ENCODE results near the gene ARHGEF12.

The ARHGEF12 gene

GRCh38 chr11:120521176-120521575, 185.0 kb downstream of the ARHGEF12 start:
- DNase-seq = no peak

- DNase-seq = no peak
Measured at GRCh38 chr11:120522021-120522420, 185.8 kb downstream of the ARHGEF12 start.

DNA sequence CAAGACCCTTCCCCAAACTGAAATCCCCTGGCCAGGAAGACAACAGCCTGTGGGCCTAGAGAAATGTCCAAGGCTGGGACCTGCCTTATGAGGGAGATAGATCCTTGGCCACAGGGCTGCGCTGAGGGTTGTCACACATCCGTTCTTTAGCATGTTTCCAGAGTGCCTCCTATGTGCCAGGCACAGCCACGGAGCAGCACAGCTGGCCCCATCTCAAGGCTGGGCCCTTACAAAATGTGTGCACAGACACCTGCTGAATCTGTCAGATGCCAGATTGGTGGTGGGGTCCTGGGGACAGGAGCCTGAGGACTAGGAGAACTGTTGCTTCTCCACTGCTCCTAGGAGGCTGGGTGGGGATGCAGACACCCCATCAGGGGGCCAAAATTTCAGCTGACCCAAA, 186.5 kb downstream of the ARHGEF12 start:
- DNase-seq = no peak

- peak; percentile 13 for DNase-seq
Measured at GRCh38 chr11:120523196-120523595, 187.0 kb downstream of the ARHGEF12 start.

DNA sequence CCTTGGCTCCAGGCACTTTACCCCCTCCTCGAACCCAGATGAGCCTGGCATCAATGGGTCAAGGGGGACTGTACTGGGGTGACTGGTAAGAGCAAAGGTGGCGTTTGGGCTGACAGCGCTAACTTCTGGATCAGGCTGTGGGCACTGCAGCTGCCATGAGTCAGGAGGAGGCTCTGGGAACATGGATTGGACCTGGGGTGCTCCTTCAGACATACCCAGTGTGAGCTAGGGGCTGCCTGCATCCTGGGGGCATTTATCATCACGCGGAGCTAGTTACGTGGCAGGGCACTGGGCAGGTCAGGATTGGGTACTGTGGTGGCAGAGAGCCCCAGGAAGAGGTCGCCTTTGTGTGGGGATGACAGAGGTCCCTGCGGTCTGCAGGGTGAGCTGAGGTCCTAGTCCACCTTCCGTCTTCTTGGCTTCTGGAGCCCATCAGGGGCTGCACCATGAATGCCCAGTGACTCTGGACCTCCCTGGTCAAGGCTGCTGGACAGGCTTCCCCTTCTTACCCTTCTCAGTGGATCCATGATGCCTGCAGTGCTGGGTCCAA, 188.4 kb downstream of the ARHGEF12 start:
- DNase-seq = no peak

DNA sequence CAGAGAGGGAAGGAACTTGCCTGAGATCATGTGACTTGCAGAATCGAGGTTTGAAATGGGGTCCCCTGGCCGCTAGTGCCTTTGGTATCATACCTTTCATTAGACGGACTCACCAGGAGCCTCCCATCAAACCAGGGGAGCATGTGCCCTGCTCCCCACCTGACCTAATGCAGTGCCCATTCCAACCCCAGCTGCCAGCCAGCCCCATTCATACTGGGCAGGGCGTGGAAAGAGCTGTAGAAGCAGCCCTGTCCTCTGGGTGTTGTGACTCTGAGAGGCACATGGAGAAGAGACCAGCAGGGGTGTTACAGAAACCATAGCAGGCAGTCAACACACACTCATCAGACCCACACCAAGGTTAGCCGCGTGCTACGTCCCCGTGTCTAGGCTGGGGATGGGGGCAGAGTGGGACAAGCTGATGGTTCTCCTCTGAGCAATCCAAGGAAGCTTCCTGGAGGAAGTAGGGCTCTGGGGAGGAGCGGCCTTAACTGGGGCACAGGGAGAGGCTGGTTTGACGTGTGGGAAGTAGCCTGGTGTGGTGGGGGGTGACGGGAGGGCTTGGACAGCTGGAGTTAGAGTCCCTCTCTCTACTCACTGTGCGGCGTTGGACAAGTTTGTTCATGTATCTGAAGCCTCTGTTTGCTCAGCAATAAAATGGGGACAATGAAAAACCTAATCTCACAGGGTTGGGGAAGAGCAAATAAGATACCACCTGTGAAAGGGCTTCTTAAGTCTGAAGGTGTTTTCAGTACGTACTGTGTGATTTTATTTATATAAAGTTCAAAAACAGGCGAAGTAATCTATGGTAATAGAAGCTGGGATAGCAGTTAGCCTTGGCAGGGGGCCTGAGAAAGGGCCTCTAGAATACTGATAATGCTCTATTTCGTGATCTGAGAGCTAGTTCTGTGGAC, 189.3 kb downstream of the ARHGEF12 start:
- no peak for DNase-seq

DNA sequence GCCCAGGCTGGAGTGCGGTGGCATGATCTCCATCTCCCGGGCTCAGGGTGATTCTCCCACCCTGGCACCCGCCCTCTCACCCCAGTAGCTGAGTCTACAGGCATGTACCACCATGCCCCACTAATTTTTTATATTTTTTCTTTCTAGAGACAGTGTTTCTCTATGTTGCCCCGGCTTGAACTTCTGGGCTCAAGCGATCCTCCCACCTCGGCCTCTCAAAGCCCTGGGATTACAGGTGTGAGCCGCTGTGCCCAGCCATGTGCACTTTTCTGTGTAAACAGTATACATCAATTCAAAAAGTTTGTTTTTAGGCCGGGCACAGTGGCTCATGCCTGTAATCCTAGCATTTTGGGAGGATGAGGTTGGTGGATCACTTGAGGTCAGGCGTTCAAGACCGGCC, 190.0 kb downstream of the ARHGEF12 start:
- DNase-seq = no peak

- no peak for DNase-seq
Measured at GRCh38 chr11:120527111-120527761, 191.0 kb downstream of the ARHGEF12 start.

DNA sequence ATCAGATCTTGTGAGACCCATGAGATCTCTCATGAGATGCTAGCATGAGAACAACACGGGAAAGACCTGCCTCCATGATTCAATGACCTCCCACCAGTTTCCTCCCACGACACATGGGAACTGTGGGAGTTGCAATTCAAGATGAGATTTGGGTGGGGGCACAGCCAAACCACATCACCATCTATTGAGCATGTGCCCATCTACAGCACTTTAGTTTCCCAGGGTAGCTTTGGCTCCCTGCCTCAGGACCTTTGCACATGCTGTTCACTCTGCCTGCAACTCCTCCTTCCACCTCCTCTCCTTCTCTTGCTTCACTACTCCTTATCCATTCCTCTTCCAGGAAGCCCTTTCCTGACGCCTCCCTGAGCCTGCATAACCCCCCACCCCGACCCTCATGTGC, 192.5 kb downstream of the ARHGEF12 start:
- DNase-seq = no peak

DNA sequence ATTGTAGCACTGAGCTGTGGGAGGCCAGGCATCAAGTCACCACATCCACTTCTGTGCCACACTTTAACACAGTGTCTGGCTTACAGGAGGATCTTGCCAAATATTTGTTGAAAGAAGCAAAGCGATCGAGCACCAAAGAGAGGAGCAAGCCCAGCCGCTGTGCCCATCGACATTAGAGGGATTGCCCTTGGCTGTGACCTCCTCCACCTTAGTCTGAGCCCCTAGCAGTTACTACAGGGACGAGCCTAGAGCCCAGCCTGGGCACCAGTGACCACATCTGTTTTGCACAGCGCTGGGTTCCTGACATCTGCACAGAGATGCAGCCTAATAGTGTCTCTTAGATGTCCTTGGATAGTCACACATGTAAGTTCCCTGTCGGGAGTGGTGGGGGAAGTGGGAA, 193.0 kb downstream of the ARHGEF12 start:
- no peak for DNase-seq

- DNase-seq = no peak
Measured at GRCh38 chr11:120529911-120530310, 193.7 kb downstream of the ARHGEF12 start.

- no peak for DNase-seq
Measured at GRCh38 chr11:120532082-120532831, 196.0 kb downstream of the ARHGEF12 start.

GRCh38 chr11:120532832-120533196, 196.6 kb downstream of the ARHGEF12 start:
- DNase-seq = no peak

DNA sequence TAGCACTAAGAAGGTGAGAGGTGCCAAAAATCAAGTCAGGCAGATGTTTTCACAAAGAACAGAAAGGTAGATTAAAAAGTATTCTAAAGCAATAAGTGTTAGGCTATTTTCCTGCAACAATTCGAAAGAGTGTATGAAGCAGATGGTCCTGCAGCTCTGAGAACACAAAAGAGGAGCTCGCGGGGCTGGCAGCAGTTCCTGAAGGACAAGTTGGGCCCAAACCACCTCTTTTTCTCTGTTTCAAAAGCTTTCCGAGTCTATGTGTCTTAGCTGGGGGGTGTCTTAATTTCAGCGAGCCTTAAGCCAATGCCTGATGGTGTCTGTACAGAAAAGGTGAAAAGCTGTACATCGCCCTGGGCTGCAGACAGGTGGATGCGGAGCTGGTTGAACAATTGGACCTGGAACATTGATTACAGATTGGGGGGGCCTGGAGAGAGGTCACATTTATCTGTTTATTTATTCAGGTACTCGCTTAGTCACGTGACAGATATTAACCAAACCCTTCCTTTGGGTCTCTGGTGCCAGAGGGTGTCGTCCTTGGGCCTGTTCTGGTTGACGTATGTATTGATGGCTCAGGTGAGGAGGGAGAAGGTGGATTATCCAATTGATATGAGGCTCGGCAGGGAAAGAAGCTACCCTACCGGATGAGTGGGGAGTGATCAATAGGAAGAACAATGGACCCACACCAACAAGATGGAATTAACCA, 200.0 kb downstream of the ARHGEF12 start:
- no peak for DNase-seq

DNA sequence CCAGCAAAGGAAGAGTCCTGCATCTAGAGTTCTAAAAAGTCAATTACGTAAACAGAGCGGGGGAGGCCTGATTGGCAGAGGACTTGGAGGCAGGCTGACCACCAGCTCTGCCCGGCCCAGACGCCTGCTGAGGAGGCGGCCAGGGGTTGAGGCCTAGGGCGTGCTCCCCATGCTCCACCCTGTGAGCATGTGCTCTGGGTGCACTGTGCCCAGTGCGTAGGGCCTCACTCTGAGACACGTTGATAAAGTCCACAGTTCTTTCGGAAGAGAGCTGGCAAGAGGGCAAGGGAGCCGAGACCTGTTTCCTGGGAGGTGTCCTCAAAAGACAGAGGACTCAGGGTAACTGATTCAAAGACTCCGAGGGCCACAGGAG, 200.6 kb downstream of the ARHGEF12 start:
- DNase-seq = no peak

DNA sequence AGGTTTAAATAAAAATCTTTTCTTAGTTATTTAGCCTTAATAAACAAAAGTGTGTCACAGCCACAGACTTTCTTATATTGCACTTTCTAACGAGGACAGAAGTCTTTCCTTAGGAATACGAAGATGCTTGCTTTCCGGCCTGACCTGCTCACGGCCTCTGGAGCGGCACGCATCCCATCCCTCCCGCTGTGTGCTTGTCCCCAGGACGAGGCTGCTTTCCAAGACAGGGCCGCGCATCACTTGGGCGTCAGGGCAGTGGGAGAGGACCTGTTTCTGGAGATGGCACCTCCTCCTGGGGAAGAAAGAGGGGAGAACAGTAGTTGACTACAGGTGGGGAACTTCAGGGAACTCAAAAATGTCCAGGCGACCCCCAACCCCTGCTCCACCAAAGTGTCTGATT, 201.8 kb downstream of the ARHGEF12 start:
- DNase-seq = no peak

GRCh38 chr11:120538707-120539106, 202.5 kb downstream of the ARHGEF12 start:
- no peak for DNase-seq
